Fibroblast of skin of scalp (primary cell): ENCODE data around the gene ACTR8.
A peak's percentile ranks its signal among the peaks of the same experiment; 100 is the strongest.

ENCODE experiments used
- DNase-seq: peaks from one replicate; pipeline ENCODE4 v3.0.0-alpha.2; 2013

The ACTR8 gene

DNA sequence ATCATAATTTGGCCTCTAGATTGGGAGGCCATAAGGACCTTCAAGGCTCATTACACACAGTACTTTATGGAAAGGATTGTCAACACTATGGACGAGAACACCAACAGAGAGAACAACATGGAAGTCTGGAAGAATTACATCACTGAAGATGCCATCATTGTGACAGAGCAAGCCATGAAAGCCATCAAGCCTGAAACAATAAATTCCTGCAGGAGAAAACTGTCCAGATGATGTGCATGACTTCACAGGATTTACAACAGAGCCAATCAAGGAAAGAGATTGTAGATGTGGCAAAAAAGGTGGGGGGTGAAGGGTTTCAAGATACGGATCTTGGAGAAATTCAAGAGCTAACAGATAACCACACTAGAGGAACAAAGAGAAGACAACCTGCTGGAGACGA lies 19.7 kb downstream of the ACTR8 start:
- DNase-seq = no peak

DNA sequence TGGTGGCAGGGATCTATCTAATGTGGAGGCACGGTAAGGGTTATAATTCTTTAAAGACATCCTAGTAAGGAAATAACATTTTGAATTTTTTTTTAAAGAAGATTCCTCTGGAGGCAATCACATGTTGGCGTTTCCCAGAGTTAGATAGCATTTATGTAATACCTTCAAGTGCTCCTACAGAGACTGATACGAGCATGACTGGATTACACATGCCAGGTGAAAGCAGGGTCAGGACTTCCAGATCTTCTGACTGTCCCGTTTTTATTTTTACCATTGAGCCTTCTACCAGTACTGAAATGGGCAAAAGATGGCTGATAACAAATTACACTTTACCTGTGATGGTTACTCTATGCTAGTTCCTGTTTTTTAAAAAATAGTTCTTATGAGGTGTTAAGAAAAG lies 21.8 kb downstream of the ACTR8 start:
- DNase-seq = no peak

DNA sequence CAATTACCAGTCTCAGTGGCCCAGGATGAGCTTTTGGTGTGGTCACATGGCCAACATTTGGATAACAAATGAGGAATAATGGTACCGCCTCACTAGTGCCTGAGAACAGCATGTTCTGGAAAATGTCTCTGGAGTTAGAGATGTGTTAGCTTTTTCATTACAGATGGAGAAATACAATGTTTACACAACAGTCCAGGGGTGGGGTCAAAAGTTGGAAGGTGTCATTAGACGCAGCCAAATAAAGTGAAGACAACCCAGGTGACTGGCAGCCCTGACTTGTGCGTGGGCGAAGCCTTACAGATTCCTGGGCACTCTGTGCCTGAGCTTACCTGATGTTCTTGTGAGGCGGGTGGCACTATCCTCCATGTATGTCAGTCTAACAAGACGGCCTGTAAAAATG lies 22.8 kb downstream of the ACTR8 start:
- DNase-seq = no peak

DNA sequence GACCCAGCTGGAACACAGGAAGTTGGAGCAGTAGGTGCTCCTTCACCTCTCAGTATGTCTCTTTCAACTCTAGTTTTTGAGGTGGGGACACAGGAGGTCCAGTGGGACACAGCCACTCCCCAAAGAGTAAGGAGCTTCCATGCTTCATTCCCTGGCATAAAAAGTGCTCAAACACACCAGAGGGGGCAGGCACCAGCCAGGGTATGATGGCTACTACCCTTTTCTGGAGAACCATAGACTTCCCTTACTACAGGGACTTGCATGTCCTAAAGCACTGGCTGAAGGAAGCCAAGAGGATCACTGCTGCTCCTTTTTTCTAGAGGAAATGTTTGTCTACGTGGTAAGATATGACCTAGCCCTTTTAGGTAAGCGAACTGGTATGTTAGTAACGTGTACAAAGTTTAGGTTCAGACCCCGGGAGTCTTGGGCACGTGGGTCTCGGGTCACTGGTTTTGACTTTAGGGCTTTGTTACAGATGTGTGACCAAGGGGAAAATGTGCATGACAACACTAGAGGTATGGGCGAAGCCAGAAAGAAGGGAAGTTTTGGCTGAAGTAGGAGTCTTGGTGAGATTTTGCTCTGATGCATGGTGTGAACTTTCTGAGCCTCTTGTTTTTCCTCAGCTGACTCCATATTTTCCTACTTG lies 23.7 kb downstream of the ACTR8 start:
- DNase-seq = no peak

DNA sequence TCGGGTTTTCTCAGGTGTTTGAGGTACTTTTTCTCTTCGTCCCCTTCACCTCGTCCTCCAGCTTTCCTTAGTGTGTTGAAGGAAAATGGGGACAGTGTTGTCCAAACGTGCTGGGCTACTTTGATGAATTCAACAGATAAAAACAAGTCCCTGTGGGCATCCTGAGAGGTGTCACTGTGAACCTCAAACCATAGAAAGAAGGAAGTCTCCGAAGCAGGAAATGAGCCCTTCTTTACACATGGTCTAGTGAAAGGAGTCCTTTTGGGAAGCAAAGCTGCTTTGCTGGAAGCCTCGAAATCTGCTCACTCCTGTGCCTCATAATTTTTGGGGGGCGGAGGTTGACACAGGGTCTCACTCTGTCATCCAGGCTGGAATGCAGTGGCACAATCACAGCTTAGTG lies 25.0 kb downstream of the ACTR8 start:
- no peak for DNase-seq

DNA sequence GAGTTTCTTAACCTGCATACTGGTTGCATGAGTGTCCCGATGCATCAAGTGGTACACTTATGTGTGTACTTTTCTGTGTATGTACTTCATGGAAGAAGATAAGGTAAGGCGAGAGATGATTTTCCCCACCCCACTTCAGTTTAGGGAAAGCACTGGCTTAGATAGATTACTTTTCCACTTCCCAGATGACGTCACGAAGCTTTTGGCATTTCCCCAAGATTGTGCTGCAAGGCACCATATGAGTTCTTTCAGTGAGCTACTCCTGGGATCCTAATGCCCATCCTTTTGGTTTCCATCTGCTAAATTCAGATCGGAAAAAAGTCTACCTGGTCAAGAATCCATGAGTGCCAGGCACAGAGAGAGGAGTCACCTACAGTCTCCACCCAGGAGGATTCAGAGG lies 31.1 kb downstream of the ACTR8 start:
- DNase-seq = peak; percentile 31

DNA sequence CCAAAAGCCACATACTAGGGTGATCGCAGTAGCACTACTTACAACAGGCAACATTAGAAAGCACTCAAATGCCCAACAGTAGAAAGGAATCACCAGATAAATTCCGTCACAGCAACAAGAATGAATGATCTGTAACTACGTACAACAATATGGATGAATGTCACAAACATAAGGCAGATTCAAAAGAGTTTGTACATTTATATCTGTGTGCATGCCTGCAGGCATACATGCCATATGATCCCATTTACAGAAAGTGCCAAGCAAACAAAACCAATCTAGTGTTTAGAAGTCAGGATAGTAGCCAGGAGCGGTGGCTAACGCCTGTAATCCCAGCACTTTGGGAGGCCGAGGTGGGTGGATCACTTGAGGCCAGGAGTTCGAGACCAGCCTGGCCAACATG lies 32.0 kb downstream of the ACTR8 start:
- DNase-seq = no peak

DNA sequence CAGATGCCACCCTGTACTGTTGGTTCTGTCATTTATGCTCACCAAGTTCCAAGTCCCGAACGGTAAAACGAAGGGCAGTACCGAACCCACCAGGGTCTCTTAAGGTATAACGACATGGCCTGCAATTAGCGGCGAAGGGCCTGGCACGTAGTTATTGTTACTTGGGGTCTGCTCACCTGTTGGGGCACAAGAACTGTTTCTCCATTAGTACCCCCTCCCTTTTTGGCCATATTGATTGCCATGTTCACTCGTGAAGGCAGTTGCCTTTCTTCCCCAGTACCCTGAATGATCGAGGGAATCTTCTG lies 35.1 kb downstream of the ACTR8 start:
- no peak for DNase-seq

DNA sequence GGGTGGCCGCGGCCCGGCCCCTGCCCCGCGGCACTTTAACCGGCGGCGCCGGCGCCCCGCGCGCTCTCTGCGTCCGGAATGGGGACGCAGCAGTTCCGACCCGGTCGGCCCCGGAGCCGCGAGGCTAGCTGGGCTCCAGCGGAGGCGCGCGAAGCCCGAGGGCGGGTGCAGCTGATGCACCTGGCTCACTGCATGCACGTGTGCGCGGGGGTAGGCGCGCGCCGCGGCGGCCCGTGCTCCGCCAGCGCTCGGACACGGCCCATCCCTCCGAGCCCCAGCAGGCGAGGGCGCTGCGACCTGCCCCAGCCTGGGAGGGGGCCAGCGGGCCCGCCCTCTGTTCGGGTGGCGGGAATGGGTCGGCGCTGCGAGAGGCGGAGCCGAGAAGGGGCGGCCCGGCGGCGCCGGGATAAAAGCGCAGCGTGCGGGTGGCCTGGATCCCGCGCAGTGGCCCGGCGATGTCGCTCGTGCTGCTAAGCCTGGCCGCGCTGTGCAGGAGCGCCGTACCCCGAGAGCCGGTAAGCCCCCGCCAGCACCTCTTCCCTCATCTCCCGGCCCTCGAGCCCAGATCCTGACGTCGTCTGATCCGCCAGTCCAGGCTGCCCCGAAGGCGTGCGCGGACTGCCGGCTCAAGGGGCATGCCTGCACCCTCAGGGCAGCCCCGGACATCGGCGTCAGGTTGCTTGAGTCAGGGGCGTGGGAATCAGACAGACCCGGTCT lies 35.7 kb downstream of the ACTR8 start, which contains the start of the genes CHDH and IL17RB:
CHDH (minus strand) TSS at position 286 of the 717 bp plus-strand sequence. CDS start 22,411 bp downstream, outside the sequence.
IL17RB (plus strand) TSS at position 435 of the 717 bp plus-strand sequence; CDS start at position 456, 21 bp downstream.
- peak; percentile 20 for DNase-seq

DNA sequence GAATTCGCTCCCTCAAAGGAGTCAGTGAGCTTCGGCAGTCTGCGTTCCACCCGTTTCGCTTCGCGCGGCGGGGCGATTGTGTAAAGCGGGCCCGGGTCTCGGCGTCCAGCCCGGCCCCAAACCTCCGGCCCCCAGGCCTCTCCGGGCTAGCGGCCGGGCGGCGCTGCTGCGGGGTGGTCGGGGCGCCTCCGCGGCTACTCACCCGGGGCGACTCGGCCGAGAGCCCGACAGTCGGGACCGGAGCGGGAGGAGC lies 36.1 kb downstream of the ACTR8 start:
- DNase-seq = no peak

DNA sequence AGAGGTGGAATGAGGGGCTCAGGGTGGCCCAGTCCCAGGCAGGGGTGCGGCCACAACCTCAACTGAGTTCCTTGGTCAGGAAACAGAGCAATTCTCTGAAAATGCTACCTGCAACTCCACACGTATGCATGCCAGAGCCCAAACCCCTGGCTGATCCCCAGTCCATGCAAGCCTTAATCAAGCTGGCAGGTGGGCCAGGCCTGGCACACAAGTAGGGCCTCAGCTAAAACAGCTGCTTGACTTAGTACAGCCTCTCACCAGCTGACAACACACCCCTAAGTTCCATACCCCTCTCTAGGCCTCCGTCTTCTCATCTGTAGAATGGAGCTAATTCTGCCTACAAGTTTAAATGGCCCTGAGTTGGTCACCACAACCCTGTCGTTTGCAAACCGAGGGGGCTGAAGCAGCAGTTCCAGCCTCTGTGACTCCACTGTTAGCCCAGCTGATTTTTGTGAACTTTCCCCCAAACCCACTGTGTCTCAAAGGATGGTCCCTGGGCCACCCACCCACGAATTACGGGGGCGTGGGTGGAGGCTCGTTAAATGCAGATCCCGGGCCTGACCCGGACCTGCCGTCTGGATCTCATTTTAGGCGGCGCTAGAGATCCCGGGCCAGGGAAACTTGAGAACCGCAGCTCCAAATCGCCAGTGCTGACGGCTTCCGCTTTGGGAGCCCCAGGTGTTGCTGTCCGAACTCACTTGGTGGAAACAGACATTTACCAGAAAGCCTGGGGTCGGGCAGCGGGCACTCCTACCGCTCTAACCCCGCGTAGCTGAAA lies 36.7 kb downstream of the ACTR8 start:
- DNase-seq = peak; percentile 24

DNA sequence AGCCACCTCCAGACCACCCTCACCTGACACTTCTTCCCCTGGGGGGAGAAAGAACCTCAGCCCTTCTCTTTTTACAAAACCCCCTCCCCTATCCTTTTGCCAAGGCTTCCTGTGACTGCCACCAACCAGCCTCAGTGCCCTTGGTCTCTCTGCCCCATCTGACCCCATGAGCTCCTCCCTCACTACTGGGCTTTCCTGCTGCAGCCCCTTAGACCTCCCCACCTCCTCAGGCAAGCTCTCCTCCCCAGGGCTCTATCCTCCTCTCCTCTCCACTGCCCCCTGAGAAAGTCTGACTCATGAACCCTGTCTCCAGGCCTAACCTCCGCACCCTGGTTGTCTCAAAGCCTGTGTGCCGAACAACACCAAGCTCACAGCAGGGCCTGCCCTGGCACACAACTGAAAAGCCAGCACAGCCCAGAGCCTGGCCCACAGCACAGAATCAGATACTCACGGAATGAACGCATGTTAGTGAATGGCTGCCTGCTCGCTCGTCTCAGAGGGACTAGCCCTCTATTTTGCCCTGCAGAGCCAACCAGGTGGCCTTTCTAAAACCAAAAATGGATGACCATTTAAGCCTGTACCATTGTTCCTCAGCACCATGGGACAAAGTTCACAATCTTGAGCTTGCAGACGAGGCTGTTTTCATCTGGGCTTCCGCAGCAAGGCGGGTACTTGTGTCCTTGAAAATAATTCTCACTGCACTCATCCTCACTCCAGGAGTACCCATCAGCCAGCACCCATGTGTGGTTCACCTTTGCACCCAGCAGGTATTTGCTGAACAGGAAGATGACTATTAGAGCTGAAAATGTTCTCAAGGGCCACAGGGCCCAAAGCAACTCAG lies 37.5 kb downstream of the ACTR8 start:
- DNase-seq = no peak

DNA sequence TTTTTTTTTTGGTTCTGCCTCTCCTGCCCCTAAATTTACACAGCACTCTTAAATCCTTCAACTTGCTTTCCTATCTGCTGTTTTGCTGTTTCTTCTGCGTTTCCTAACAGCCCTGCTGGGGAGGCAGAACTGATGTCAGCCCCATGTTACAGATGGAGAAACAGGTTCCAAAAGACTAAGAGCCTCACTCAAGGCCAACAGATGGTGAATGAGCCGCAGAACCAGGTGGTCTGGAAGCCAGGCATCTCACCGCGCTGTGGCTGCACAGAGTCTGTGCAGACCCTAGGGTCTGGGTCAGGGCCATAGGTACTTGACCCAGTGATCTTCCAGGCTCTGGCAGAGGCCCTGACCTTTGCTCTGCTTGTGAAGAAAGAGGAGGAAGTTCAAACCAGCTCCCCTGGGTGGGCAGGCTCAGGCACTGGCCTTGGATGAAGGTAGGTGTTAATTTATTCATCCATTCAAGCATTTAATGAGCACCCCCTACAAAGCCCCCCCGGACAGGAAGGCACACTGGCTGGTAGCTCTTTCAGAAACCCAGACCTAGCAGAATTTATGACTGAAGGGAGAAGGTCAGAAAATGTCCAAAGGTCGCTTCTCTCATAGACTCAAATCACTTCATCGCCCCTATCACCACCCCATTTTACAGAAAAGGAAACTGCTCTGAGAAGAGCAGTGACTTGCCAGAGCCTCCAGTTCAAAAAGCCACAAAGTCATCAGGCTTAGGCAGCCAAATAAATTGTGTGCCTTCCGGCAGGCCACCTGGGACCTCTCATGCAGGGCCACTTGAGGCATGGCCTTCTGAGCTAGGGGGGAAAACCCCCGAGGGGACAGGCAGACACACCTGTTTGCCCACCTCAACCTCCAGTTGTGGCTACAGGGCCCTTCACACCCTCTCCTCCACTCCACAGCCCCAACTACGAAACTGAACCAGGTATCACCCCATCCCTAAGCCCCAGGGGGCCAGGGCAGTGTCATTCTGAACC lies 38.5 kb downstream of the ACTR8 start:
- DNase-seq = no peak

DNA sequence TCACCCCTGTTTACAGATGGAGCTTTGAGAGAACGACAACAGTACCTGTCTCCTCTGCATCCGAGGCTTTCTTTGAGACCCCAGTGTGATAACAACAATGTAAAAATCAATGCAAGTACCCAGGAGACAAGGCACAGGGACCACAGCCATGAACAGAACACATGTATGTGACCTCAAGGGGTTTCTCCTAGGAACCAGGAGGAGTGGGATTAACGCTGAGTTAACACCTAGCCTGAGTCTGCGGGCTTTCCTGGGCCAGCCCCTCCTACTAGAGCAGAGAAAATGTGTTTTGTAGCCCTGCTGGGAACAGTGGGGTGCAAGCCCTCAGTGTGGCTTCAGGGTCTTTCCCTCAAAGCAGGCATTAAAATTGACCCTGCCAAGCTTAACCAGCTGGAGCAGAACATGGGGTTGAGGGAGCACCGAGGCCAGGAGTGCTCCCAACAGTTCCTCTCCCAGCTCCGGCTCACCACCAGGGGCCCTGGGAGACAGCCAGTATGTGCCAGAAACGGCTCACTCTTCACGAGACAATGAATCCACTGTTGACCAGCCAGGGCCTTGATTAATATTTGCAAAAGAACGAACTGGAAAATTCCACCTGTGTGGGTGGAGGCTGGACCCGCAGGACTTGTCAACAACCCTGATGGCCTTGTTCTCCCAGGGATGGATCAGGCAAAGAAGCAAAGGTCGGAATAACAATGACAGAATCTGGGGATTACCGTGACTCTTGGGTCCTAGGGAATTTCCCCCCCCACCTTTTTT lies 39.3 kb downstream of the ACTR8 start:
- no peak for DNase-seq

DNA sequence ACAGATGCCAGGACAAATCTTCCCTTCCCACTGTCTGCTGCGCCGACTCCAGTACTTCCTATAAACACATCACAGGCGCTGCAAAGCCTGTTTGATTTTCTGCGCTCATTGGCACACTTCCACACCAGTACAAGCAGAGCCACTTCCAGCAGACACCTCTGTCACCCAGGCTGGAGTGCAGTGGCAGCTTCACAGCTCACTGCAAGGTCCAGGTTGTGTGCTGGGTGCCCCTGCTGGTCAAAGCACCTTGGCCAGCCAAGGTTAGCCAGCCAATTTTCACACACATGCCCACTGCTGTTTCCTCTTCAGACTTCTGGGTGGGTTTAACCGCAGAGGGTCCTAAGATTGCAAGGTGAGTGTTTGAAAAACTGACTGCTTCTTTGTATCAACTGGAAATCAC lies 40.7 kb downstream of the ACTR8 start:
- DNase-seq = no peak

DNA sequence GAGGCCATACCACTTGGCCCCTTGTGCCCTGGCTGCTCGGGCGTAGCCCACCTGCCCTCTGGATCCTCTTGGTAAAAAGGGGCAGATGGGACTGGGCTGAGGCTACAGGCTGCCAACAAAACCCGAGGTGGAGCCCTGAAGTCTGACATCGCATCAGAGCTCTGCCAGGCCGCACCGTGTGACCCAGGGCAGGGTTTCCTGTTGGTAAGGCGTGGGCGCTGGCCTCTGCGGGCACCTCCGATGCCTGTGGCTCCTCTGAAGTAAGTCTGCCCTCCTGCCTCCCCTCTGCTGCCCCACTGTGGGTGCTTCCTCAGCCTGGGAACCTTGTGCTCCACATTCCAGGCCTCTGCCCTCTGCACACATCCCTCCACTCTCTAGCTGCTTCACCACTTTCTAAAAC lies 44.6 kb downstream of the ACTR8 start:
- no peak for DNase-seq

DNA sequence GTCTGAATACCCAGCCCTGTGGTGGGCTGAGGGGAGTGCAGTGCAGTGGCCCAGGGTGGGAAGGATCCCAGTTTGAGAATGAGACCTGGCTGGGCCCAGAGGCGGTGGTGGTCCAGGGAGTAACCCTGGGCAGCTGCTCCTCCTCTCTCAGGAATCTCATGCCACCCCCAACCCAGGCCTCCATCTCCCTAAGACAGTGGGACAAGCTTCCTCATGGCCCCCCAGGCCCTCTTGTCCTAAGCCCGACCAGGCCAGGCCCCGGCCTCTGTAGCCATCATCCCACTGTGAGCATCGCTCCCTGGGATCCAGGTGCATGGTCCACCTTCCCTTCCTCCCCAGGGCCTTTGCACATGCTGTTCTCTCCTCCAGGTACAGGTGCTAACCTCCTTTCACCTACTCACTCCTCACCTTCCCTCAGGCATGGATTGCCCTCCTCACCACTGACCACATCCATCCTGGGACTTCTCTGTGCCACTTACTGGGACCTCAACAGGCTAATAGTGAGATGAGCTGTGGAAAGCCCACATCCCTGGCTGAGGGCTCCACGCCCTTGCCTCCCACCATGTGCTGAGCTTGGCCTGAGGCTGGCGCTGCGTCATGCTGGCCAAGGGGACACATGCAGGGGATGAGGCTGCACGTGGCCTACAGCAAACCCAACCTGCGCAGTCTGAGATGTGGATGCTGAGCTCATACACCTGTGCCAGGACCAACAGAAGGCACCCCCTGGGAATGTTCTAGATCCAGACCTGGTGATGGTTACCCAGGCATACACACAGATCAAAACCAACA lies 45.7 kb downstream of the ACTR8 start:
- no peak for DNase-seq

DNA sequence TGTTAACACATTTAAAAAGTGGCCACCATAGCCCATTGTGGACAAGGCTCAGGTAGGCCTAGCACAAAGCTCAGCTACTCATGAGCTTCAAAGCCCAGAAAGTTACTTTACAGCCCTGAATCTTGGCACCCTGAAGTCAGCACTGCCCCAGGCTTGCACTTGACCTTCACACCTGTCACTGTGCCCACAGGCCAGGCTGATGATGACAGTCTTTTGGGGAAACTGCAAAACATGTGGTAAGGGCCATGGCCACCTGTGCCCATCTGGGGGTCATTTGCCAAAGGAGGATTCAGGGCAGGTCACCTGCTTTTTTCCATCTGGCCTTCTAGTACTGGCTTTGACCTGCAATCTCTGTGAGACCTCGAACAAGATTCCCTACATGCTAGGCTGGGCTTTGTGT lies 46.7 kb downstream of the ACTR8 start:
- no peak for DNase-seq

DNA sequence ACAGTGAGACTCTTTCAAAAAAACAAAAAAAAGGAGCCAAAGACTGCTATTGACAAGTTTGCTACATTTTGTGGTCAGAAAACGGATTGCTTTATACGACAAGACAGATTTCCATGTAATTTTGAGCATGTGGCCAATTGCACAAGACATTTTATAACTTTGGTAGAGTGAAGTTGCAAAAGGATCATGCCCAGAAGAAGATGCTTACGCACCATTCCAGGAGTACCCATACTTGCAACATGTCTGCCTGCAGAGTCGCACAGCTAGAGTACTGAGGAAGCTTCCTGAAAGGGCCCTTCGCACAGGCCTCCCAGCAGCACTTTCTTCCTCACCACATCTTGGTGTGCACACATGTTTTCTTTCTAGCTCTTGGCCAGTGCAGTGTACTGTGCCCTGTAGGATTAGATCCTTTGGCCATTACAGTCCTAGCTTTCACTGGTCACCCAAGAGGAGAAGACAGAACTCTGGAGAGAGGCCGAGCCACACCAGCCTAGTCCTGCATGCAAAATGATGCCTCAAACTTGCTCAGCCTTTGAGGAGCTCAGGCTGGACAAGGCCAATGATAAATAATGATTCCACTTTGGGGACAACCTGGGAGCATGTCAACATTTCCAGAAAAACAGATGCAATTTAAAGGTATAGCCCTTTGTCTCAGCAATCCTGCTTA lies 47.4 kb downstream of the ACTR8 start:
- DNase-seq = no peak

DNA sequence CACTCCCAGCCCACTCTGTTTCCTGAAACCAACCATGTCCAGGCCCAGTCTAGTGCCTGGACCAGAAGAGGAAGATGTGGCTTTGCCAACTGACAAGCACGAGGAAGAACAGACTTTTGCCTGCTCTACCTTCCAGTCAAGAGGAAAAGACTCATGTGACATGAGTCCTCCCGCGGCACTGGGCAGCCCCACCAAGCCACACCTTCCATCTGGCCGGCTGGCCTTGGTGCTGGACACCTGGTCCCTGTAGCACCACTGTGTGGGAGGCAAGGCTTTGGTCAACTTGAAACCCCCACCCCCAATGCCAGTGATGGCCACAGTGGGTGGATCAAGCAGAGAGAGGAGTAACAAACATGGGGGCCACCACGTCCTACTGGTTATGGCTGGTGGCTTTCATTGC lies 48.3 kb downstream of the ACTR8 start:
- DNase-seq = no peak
